A673 (cell line): Measurements from ENCODE around the gene DPT. TPM values are rescaled to one million over a fixed set of nuclear protein-coding genes. Genes with fewer than 3 reads are reported as not detected.

Experiments used
- BruUV-seq: library from RNA; stranded (reverse); fragments of 400-500 nt; replicated peaks from 2 replicates; lab custom pipeline; 2021; lab: Mats Ljungman, UMichigan
- CTCF ChIA-PET: fragments of 300-600 bp; sonication (Branson Sonifier 250); formaldehyde crosslinking; loops from one replicate; lab custom pipeline; 2022; ENCODE audit warnings: antibody characterized with exemption; lab: Charles Lee
- POLR2A ChIA-PET: fragments of 300-600 bp; sonication (Branson Sonifier 250); formaldehyde crosslinking; loops from one replicate; lab custom pipeline; 2022; ENCODE audit warnings: antibody characterized with exemption; ENCODE audit not compliant: low non-redundant PET; lab: Charles Lee
- DNase-seq: peaks from one replicate; pipeline ENCODE4 v3.0.0-alpha.2; 2015; ENCODE audit warnings: low spot score
- H3K27ac ChIP-seq: fragments of 200-600 bp; sonication (generic); 2 replicates; pipeline ENCODE4 v1.5.1; 2016; ENCODE audit warnings: mixed run types, low read depth, mild to moderate bottlenecking, mixed read lengths, antibody characterized with exemption, low read length; ENCODE audit not compliant: poor library complexity, severe bottlenecking
- H3K27me3 ChIP-seq: fragments of 200-600 bp; sonication (generic); replicated peaks from 2 replicates; pipeline ENCODE4 v1.6.1; 2017; ENCODE audit warnings: mixed run types, low read depth, mild to moderate bottlenecking, mixed read lengths, antibody characterized with exemption, low read length; ENCODE audit not compliant: insufficient read depth, poor library complexity
- H3K36me3 ChIP-seq: fragments of 200-600 bp; sonication (generic); 2 replicates; pipeline ENCODE4 v1.6.1; 2016; ENCODE audit warnings: mixed run types, mild to moderate bottlenecking, mixed read lengths, antibody characterized with exemption, low read length; ENCODE audit not compliant: insufficient read depth, poor library complexity, severe bottlenecking
- H3K4me1 ChIP-seq: fragments of 200-600 bp; sonication (generic); 2 replicates; pipeline ENCODE4 v1.6.1; 2017; ENCODE audit warnings: mixed run types, mild to moderate bottlenecking, mixed read lengths, antibody characterized with exemption, low read length; ENCODE audit not compliant: insufficient read depth, poor library complexity, severe bottlenecking
- H3K4me3 ChIP-seq: fragments of 200-600 bp; sonication (generic); 2 replicates; pipeline ENCODE4 v1.5.1; 2016; ENCODE audit warnings: low read depth, mixed run types, mild to moderate bottlenecking, mixed read lengths, low read length; ENCODE audit not compliant: poor library complexity, severe bottlenecking
- H3K9me3 ChIP-seq: fragments of 200-600 bp; sonication (generic); 2 replicates; pipeline ENCODE4 v1.6.1; 2016; ENCODE audit warnings: mixed run types, low read depth, mild to moderate bottlenecking, mixed read lengths, antibody characterized with exemption, low read length; ENCODE audit not compliant: poor library complexity, severe bottlenecking
- EZH2 ChIP-seq: fragments of 200-600 bp; sonication (generic); IDR thresholded peaks from 2 replicates; pipeline ENCODE4 v1.6.1; 2017; ENCODE audit warnings: borderline replicate concordance, low read depth, mild to moderate bottlenecking, mixed read lengths, antibody characterized with exemption, low read length; ENCODE audit not compliant: poor library complexity, severe bottlenecking
- intact Hi-C: fragments of 100-400 bp; cut with micrococcal nuclease; formaldehyde crosslinking; loops from one replicate; pipeline ENCODE4 v1.10.0; 2022; ENCODE audit not compliant: unreplicated experiment
- total RNA-seq: library from RNA; stranded (reverse); gene quantifications from 2 replicates; pipeline ENCODE4 v1.2.3, GENCODE V29; 2021
- TF ChIP-seq, protein P1 (sequence below): fragments of 300-800, 200-600 bp; sonication (generic); conservative IDR thresholded peaks from 2 replicates; pipeline ENCODE4 v1.5.1; 2017; ENCODE audit warnings: low read depth, mild to moderate bottlenecking, antibody characterized with exemption, low read length, moderate library complexity, mixed read lengths

Gene DPT
- total RNA-seq, 1 experiment from 2014 or later = not detected

DNA sequence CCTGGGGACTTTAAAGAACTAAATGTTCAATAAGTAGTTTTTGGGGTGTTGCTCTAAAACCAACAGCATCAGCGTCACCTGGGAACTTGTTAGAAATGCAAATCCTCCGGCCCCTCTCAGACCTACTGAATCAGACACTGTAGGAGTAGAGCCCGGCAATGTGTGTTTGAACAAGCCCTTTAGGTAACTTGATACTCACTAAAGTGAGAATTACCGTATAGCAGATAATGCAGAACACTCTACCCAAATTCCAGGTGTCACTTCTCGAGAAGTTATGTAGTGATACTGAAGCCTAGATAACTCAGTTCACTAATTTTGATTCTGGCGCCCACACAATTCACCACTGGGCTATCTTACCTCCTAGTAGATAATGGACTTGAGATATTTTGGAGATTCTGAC is 3.7 kb upstream of the DPT start:
- Histone ChIP-seq H3K4me3 (no peak overlapping the region), H3K9me3 (no peaks in the 10 kb centered on the region), H3K4me1 (no peaks in the 10 kb centered on the region), H3K27me3 (no peaks in the 10 kb centered on the region), H3K36me3 (no peaks in the 10 kb centered on the region), H3K27ac (no peak overlapping the region)
- no peak for DNase-seq
- no TSS peak for BruUV-seq
- TF ChIP-seq EZH2 = no peak
- TF ChIP-seq, protein P1, sequence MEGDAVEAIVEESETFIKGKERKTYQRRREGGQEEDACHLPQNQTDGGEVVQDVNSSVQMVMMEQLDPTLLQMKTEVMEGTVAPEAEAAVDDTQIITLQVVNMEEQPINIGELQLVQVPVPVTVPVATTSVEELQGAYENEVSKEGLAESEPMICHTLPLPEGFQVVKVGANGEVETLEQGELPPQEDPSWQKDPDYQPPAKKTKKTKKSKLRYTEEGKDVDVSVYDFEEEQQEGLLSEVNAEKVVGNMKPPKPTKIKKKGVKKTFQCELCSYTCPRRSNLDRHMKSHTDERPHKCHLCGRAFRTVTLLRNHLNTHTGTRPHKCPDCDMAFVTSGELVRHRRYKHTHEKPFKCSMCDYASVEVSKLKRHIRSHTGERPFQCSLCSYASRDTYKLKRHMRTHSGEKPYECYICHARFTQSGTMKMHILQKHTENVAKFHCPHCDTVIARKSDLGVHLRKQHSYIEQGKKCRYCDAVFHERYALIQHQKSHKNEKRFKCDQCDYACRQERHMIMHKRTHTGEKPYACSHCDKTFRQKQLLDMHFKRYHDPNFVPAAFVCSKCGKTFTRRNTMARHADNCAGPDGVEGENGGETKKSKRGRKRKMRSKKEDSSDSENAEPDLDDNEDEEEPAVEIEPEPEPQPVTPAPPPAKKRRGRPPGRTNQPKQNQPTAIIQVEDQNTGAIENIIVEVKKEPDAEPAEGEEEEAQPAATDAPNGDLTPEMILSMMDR = no peak
- POLR2A ChIA-PET = no interaction called here
- CTCF ChIA-PET = no interaction called here
- intact Hi-C loops = no loop called here

DNA sequence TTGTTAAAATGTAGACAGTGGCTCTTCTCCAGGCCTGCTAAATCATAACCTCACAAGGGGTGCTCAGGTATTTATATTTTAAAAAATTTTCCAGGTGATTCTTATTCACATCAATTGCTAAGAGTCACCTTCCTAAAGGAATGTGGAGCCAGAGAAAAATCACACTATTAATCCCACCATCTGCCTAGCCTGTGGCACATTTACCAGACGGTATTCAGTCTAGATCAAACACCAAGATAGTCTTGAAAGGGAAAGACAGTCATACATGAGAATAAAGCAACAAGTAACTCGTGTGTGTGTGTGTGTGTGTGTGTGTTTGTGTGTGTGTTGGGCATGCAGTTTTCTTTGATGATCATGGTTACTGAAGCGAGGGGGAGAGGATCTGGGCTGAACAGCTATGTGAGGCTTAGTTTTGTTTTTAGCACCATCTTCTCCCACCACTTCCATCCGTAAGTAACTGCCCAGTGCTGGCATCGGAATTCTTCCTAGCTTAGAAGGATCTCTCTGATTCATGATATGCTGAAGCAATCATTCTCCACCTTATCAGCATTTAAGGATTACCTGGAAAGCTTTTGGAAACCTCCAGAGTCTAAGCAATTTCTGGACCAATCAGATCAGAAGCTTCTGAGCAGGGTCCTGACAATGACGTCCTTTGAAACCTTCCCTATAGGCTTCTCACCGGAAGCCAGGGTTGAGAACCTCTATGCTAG is 2.4 kb upstream of the DPT start:
- no peaks in the 10 kb centered on the region for H3K36me3 ChIP-seq
- no peak for DNase-seq
- H3K9me3 ChIP-seq = no peaks in the 10 kb centered on the region
- H3K4me3 ChIP-seq = no peak overlapping the region
- intact Hi-C loops = no loop called here
- H3K4me1 ChIP-seq = no peaks in the 10 kb centered on the region
- no TSS peak for BruUV-seq
- no peak for TF ChIP-seq EZH2
- ChIA-PET CTCF (no interaction called here), POLR2A (no interaction called here)
- no peaks in the 10 kb centered on the region for H3K27me3 ChIP-seq
- H3K27ac ChIP-seq = no peak overlapping the region

DNA sequence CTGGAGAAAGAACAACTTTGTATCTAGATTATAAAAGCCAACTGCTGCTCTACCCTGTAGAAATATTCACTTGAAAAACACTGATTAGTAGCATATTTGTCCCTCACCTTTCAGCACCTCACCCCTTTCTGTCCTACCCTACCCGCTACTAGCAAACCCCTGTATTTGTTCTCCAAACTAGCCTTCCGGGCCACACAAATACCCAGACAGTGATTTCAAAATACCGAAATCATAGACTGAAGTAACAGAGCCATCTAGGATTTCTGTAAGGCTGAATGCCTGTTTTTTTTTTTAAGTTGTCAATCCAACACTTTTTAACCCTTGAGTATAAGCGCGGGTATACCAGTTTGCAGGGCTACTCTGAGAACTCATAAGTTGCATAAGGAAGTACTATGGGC is 398 bp upstream of the DPT start:
- TF ChIP-seq, protein P1 = no peak
- TF ChIP-seq EZH2 = no peak
- CTCF ChIA-PET = no interaction called here
- POLR2A ChIA-PET = no interaction called here
- intact Hi-C loops = no loop called here
- no peaks in the 10 kb centered on the region for H3K9me3 ChIP-seq
- no peak overlapping the region for H3K27ac ChIP-seq
- no TSS peak for BruUV-seq
- no peaks in the 10 kb centered on the region for H3K4me1 ChIP-seq
- DNase-seq = no peak
- no peaks in the 10 kb centered on the region for H3K36me3 ChIP-seq
- no peaks in the 10 kb centered on the region for H3K27me3 ChIP-seq
- no peak overlapping the region for H3K4me3 ChIP-seq

DNA sequence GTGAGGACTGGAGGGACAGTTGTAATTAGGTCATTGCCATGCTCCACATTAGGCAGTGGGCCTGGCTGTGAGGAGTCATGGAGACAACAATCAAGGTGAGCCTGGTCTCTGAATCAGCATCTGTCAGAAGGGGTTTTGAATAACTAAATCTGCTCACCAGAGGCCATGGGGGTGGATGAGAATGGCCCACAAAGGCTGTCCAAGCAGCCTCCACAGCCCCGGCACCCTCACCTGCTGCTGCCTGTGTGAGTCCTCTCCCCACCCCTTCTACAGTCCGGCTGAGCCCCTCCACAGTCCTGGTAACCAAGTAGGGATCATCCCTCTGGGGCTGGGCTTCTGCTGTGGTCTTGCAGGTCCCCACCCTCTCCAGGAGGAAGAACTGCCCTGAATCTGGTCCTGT is 2.3 kb downstream of the DPT start:
- H3K27ac ChIP-seq = no peak overlapping the region
- DNase-seq = no peak

More for the DNA sequence above, 2.3 kb downstream of the DPT start:
- Histone ChIP-seq H3K9me3 (no peaks in the 10 kb centered on the region), H3K4me3 (no peak overlapping the region), H3K4me1 (no peaks in the 10 kb centered on the region), H3K27me3 (peaks cover 3% of the 10 kb centered on the region), H3K36me3 (no peaks in the 10 kb centered on the region)
- BruUV-seq = no TSS peak
- CTCF ChIA-PET = no interaction called here
- TF ChIP-seq EZH2 = no peak
- TF ChIP-seq, protein P1 = no peak
- POLR2A ChIA-PET = no interaction called here
- intact Hi-C loops = no loop called here
